ENCODE results near the gene SAMSN1. TPM values are rescaled to one million over a fixed set of nuclear protein-coding genes. Genes with fewer than 3 reads are reported as not detected.

The SAMSN1 gene
- polyA plus RNA-seq, 1 donor (not counting 4 experiments of a cell fraction or from before 2014, with no cell fraction given) = not detected

- DNase-seq (ENCODE audit: low read depth, low spot score) = no peak
- H3K79me2 ChIP-seq (ENCODE audit: control insufficient read depth, insufficient read depth, low read length) = no peaks in the 10 kb centered on the region
- H3K9me1 ChIP-seq (ENCODE audit: control insufficient read depth, extremely low read depth, insufficient read depth, low read length) = no peaks in the 10 kb centered on the region
- H4K20me1 ChIP-seq (ENCODE audit: control insufficient read depth, extremely low read depth, insufficient read depth, low read length) = no peaks in the 10 kb centered on the region
- no peaks in the 10 kb centered on the region for H3K4me1 ChIP-seq (ENCODE audit: control insufficient read depth, extremely low read depth, insufficient read depth, low read length)
- no peak overlapping the region for H3K9ac ChIP-seq (ENCODE audit: control insufficient read depth, extremely low read depth, insufficient read depth, low read length)
- no peak overlapping the region for H3K4me2 ChIP-seq (ENCODE audit: control insufficient read depth, extremely low read depth, insufficient read depth, low read depth, low read length)
- H3K36me3 ChIP-seq (ENCODE audit: control insufficient read depth in 2 of 2, extremely low read depth in 1 of 2, insufficient read depth in 2 of 2, low read length in 2 of 2) = no peaks in the 10 kb centered on the region
- no peak for FAIRE-seq
- no peak overlapping the region for H2AFZ ChIP-seq (ENCODE audit: control insufficient read depth, low read length)
- dilution Hi-C loops (cut with MboI; ENCODE audit: extremely low pct_ligation_motif_present, low sequenced_read_pairs) = no loop called here
- no peak for TF ChIP-seq EZH2 (IDR thresholded peaks at IDR 0.05; ENCODE audit: low read length)
- no peak for TF ChIP-seq CTCF (optimal IDR thresholded peaks at IDR 0.05 in 1 of 3, IDR thresholded peaks at IDR 0.05 in 1 of 3, conservative IDR thresholded peaks at IDR 0.05 in 1 of 3; ENCODE audit: extremely low read depth in 1 of 3, insufficient read depth in 2 of 3, low read length in 3 of 3)
- H3K4me3 ChIP-seq (ENCODE audit: control insufficient read depth in 2 of 3, extremely low read depth in 1 of 3, insufficient read depth in 2 of 3, low read depth in 1 of 3, low read length in 3 of 3) = no peak overlapping the region
- no peaks in the 10 kb centered on the region for H3K27me3 ChIP-seq (ENCODE audit: control insufficient read depth, extremely low read depth, insufficient read depth, low read length)
- H3K9me3 ChIP-seq (ENCODE audit: control insufficient read depth, low read depth, low read length) = no peaks in the 10 kb centered on the region
- H3K27ac ChIP-seq (ENCODE audit: control insufficient read depth, insufficient read depth, low read length) = no peak overlapping the region
Observed at GRCh38 chr21:14542638-14543037, 3.5 kb downstream of the SAMSN1 start.

- Histone ChIP-seq H3K4me2 (ENCODE audit: control insufficient read depth, extremely low read depth, insufficient read depth, low read depth, low read length) (no peak overlapping the region), H3K27me3 (ENCODE audit: control insufficient read depth, extremely low read depth, insufficient read depth, low read length) (no peaks in the 10 kb centered on the region), H3K36me3 (ENCODE audit: control insufficient read depth in 2 of 2, extremely low read depth in 1 of 2, insufficient read depth in 2 of 2, low read length in 2 of 2) (no peaks in the 10 kb centered on the region), H3K9ac (ENCODE audit: control insufficient read depth, extremely low read depth, insufficient read depth, low read length) (no peak overlapping the region), H3K79me2 (ENCODE audit: control insufficient read depth, insufficient read depth, low read length) (no peaks in the 10 kb centered on the region), H3K27ac (ENCODE audit: control insufficient read depth, insufficient read depth, low read length) (no peak overlapping the region), H2AFZ (ENCODE audit: control insufficient read depth, low read length) (no peak overlapping the region), H3K9me3 (ENCODE audit: control insufficient read depth, low read depth, low read length) (no peaks in the 10 kb centered on the region), H3K9me1 (ENCODE audit: control insufficient read depth, extremely low read depth, insufficient read depth, low read length) (no peaks in the 10 kb centered on the region), H3K4me3 (ENCODE audit: control insufficient read depth in 2 of 3, extremely low read depth in 1 of 3, insufficient read depth in 2 of 3, low read depth in 1 of 3, low read length in 3 of 3) (no peak overlapping the region), H4K20me1 (ENCODE audit: control insufficient read depth, extremely low read depth, insufficient read depth, low read length) (no peaks in the 10 kb centered on the region), H3K4me1 (ENCODE audit: control insufficient read depth, extremely low read depth, insufficient read depth, low read length) (no peaks in the 10 kb centered on the region)
- no peak for DNase-seq (ENCODE audit: low read depth, low spot score)
- TF ChIP-seq EZH2 (IDR thresholded peaks at IDR 0.05; ENCODE audit: low read length) (no peak), CTCF (optimal IDR thresholded peaks at IDR 0.05 in 1 of 3, IDR thresholded peaks at IDR 0.05 in 1 of 3, conservative IDR thresholded peaks at IDR 0.05 in 1 of 3; ENCODE audit: extremely low read depth in 1 of 3, insufficient read depth in 2 of 3, low read length in 3 of 3) (no peak)
- FAIRE-seq = no peak
- dilution Hi-C loops (cut with MboI; ENCODE audit: extremely low pct_ligation_motif_present, low sequenced_read_pairs) = no loop called here
Observed at GRCh38 chr21:14541841-14542490, 4.1 kb downstream of the SAMSN1 start.

Measured in keratinocyte (primary cell).